Measurements from ENCODE around the gene SPDYE18.
"Not testable (repeated sequence)": the region's sequence is repeated elsewhere in the genome, so short reads cannot be mapped to it uniquely, and the experiment has no call there.

- TF ChIP-seq, protein P1, sequence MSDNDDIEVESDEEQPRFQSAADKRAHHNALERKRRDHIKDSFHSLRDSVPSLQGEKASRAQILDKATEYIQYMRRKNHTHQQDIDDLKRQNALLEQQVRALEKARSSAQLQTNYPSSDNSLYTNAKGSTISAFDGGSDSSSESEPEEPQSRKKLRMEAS (CRISPR knock-in tag; IDR thresholded peaks at IDR 0.05), result not testable (repeated sequence)
- not testable (repeated sequence) for TF ChIP-seq ZNF232 (CRISPR knock-in tag; IDR thresholded peaks at IDR 0.05); MXD4 (CRISPR knock-in tag; IDR thresholded peaks at IDR 0.05; ENCODE audit: borderline replicate concordance)
These were observed 19.8 kb upstream of the SPDYE18 start for GRCh38 chr7:77082192-77082591.

Measured in WTC11 (cell line).